ENCODE results near the gene FRYL. TPM values are rescaled to one million over a fixed set of nuclear protein-coding genes. Genes with fewer than 3 reads are reported as not detected.
A peak's percentile ranks its signal among the peaks of the same experiment; 100 is the strongest.

Gene FRYL
- total RNA-seq, 2 donors from 2014 or later: 29.8 to 35.1 TPM

- TF ChIP-seq CTCF (IDR thresholded peaks at IDR 0.05): no peak
- peaks cover 0 to 10% of the 10 kb centered on the region in 2 donors for H3K4me1 ChIP-seq
- no peak overlapping the region for H3K27ac ChIP-seq
- H3K27me3 ChIP-seq: peaks cover 12 to 18% of the 10 kb centered on the region in 2 donors
- no peak overlapping the region for H3K4me3 ChIP-seq
- H3K36me3 ChIP-seq: no peaks in the 10 kb centered on the region
- DNase-seq (ENCODE audit: low spot score): no peak
- H3K9me3 ChIP-seq: no peaks in the 10 kb centered on the region
Measured at GRCh38 chr4:48484494-48485168, 295.4 kb downstream of the FRYL start.

DNA sequence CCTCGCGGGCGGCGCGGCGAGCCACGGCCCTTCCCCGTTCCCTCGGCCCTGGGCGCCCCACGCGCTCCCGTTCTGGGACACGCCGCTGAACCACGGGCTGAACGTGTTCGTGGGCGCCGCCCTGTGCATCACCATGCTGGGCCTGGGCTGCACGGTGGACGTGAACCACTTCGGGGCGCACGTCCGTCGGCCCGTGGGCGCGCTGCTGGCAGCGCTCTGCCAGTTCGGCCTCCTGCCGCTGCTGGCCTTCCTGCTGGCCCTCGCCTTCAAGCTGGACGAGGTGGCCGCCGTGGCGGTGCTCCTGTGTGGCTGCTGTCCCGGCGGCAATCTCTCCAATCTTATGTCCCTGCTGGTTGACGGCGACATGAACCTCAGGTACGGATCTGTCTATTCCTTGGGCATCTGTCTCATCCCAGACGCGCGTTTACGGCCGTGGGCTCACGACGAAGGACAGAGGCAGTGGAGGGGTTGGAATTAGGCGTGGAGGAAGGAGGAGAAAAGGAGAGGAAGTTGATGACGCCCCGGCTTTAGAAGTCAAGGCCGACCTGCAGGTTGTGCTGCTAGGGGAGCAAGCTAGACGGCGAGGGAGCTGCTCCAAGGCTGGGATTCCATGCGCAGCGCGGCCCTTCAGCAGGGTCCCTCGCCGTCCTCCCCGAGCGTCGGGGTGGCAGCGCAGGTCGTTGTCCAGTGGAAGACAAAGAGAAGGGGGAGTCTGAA, 296.1 kb downstream of the FRYL start:
- Histone ChIP-seq H3K27me3 (peaks cover 12 to 18% of the 10 kb centered on the region in 2 donors), H3K36me3 (no peaks in the 10 kb centered on the region), H3K4me3 (peak overlapping the region in 1 of 2 donors; percentile 47), H3K4me1 (peaks cover 0 to 8% of the 10 kb centered on the region in 2 donors), H3K27ac (no peak overlapping the region), H3K9me3 (no peaks in the 10 kb centered on the region)
- TF ChIP-seq CTCF (IDR thresholded peaks at IDR 0.05): no peak
- DNase-seq (ENCODE audit: low spot score): no peak

- Histone ChIP-seq H3K27ac (no peak within 1 kb of the TSS), H3K9me3 (no peaks in the 10 kb centered on the region), H3K27me3 (peaks cover 12 to 18% of the 10 kb centered on the region in 2 donors), H3K4me1 (peaks cover 0 to 8% of the 10 kb centered on the region in 2 donors), H3K36me3 (no peaks in the 10 kb centered on the region), H3K4me3 (peak within 1 kb of the TSS in 1 of 2 donors; percentile 47)
- no peak for TF ChIP-seq CTCF (IDR thresholded peaks at IDR 0.05)
- DNase-seq (ENCODE audit: low spot score): no peak
Measured at GRCh38 chr4:48483006-48483776, 296.9 kb downstream of the FRYL start, which contains the start of gene SLC10A4. SLC10A4 (plus strand) TSS chr4:48483343; CDS start chr4:48483562, 219 bp downstream.

DNA sequence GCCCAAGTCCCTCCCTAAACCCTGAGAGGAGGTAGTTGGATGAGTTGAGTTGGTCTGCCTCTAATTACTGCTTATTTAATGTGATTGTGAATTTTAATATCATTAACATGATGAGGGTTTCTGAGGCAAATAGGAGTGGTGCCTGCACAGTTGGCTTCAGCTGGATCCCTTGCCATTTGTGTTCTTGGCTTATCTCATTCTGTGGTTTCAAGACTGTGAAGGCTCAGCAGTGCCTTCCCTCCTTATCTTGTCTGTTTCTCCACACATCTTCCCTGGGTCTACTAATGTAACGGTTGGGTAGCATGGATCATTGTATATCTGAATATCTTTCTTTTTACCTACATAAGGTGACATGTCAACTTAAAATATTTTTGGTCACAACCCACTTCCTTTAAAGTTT, 298.5 kb downstream of the FRYL start:
- H3K27ac ChIP-seq: no peak overlapping the region
- peaks cover 12 to 18% of the 10 kb centered on the region in 2 donors for H3K27me3 ChIP-seq
- no peak overlapping the region for H3K4me3 ChIP-seq
- H3K36me3 ChIP-seq: no peaks in the 10 kb centered on the region
- H3K4me1 ChIP-seq: peaks cover 0 to 8% of the 10 kb centered on the region in 2 donors
- no peak for DNase-seq (ENCODE audit: low spot score)
- H3K9me3 ChIP-seq: no peaks in the 10 kb centered on the region
- TF ChIP-seq CTCF (IDR thresholded peaks at IDR 0.05): no peak

DNA sequence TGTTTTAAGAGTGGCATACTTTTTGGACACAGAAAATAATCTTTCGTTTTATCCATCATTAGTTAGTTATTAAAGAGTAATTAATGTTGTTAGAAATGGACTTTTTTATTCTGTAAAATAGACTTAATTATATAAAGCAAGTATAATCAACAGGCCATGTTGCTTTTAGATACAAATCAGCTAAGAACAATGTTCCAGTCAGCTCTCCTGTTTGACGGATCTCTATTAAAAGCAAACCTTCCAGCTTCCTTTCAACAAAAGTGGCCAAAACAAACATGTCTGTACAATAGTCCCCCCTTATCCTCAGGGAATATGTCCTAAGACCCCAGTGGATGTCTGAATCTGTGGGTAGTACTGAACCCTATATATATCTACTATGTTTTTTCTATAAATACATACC, 301.8 kb downstream of the FRYL start:
- Histone ChIP-seq H3K4me3 (no peak overlapping the region), H3K9me3 (no peaks in the 10 kb centered on the region), H3K27me3 (peaks cover under 1 to 5% of the 10 kb centered on the region in 2 donors), H3K4me1 (no peaks in the 10 kb centered on the region), H3K36me3 (no peaks in the 10 kb centered on the region), H3K27ac (no peak overlapping the region)
- DNase-seq (ENCODE audit: low spot score): no peak
- no peak for TF ChIP-seq CTCF (IDR thresholded peaks at IDR 0.05)
